Ammon's horn (tissue), 1 donor: ENCODE data around the gene IRS2.

ENCODE experiments used
- DNase-seq: peaks from one replicate; pipeline ENCODE4 v3.0.0-alpha.2; 2016; ENCODE audit warnings: low spot score

Gene IRS2

DNA sequence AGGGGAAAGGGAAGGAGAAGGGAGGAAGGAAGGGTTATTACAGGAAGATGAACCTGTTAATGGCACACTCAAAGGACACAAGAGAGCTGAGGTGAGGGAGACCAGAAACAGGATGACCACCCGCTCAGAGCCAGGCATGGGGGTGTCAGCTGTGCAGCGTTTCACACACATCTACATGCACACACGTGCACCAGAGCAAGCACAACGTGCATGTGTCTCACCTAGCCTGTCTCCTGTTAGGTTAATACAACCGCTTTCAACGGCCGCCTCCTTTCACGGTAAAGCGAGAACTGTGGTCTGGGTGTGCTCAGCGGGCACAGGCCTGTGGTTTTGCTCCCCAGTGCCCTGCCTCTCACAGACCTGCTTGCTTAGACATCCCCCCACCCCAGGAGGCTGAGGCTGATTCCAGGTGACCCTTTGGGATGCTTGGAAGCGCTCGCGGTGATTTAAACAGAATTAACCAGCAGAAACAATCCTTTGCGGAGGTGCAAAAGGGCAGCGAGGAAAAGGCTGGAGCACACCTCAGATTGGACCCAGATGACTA, 27.4 kb downstream of the IRS2 start:
- DNase-seq: no peak

DNA sequence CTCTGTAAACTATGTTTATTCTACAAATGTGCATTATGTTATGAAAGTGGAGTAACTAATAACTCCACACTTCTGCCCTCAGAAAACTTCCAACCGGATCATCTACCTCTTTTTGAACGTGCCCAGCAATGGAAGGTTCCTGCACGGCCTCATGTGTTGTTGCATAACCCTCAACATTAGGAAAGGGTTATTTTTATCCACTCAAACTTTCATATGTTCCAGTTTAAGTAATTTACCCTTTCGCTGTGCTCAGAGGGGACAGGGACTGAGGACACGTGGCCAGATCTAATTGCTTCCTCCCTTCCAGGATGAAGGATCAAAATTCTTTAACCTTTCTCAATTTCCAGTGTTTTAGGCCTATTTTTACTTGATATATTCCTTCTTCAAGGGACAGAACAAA, 29.6 kb downstream of the IRS2 start:
- DNase-seq: no peak

DNA sequence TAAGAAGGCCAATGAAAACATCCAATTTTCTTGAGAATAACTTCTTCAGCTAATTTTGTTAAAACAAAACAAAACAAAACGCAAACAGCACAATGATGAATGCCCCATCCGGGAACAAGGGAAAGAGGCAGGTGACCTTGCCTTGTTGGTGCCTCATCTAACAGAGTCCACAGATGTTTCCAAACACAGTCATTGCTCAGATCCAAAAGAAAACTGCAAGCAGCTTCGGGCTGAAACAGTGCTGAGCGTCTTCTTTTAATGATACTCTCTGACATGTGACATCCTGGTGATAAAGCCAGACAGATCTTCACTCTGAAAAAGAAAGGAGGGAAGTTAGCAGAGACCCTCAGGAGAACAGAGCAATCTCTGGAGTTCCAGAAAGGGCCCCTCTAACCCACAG, 30.4 kb downstream of the IRS2 start:
- DNase-seq: no peak

GRCh38 chr13:109755551-109755950, 30.8 kb downstream of the IRS2 start:
- DNase-seq: no peak

- no peak for DNase-seq
Measured at GRCh38 chr13:109751477-109751876, 34.9 kb downstream of the IRS2 start.

GRCh38 chr13:109750221-109750775, 36.1 kb downstream of the IRS2 start:
- DNase-seq: no peak

- DNase-seq: no peak
Measured at GRCh38 chr13:109749365-109749764, 37.0 kb downstream of the IRS2 start.

DNA sequence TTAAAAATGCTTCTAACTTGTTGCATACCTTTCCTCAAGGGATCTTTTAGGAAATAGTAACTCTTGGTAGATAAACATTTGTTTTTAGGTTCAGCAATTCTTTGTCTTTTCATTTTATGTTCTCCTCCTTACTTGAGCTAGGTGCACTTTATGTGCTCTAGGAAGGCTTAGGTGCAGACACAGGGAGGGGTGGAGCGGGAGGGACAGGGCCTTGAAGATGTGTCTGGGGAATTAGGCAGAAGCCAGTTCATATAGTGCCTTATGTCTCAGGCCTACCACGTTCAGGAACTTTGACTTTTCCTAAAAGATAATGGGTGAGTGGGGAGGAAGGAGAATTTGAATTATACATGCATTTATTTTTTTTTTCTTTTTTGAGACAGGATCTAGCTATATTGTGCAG, 37.7 kb downstream of the IRS2 start:
- DNase-seq: no peak

- DNase-seq: no peak
Measured at GRCh38 chr13:109747524-109747923, 38.9 kb downstream of the IRS2 start.

GRCh38 chr13:109746364-109746763, 40.0 kb downstream of the IRS2 start:
- no peak for DNase-seq

DNA sequence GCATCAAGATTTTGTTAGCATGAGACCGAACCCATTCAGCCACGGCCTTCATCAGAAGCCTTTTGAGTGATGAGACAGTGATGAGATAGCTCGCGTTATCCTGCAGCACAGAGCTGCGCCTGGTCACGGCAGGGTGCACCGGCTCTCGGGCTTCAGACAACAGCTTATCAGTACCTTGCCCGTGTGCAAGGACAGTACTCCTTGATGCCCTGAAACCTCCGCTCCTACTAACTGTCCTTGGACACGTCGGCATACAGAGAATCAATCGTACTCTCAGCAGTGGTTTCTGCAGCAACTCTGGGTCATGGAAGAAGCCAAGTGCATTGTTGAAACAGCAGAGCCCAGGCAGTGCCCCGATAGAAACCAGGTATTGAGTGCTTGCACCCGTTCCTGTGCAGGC, 40.7 kb downstream of the IRS2 start:
- no peak for DNase-seq

- DNase-seq: no peak
Measured at GRCh38 chr13:109745060-109745459, 41.3 kb downstream of the IRS2 start.

- peak; percentile 54 for DNase-seq
Measured at GRCh38 chr13:109744512-109745051, 41.8 kb downstream of the IRS2 start.

GRCh38 chr13:109743706-109744453, 42.5 kb downstream of the IRS2 start:
- no peak for DNase-seq

GRCh38 chr13:109741966-109742365, 44.4 kb downstream of the IRS2 start:
- DNase-seq: no peak

DNA sequence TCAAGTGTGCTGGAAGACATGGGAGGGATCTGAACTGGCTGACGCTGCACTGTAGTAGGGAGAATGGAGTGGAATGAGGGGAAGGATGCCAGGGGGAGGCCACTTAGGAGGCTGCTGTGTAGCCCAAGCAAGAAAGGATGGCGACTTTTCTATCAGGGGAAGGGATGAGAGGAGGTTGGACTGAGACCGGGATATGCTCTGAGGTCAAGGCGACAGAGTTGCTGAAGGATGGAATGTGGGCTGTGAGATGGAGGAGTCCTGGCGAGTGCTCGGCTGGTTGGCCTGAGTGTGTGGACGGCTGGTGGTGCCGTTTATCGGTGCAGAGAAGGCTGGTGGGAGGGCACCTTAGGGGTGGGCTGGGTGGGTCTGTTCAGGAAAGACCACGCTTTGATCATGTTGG, 45.7 kb downstream of the IRS2 start:
- DNase-seq: no peak

- peak; percentile 70 for DNase-seq
Measured at GRCh38 chr13:109740121-109740520, 46.3 kb downstream of the IRS2 start.

GRCh38 chr13:109738298-109738746, 48.1 kb downstream of the IRS2 start:
- peak; percentile 50 for DNase-seq

GRCh38 chr13:109737606-109738005, 48.8 kb downstream of the IRS2 start:
- no peak for DNase-seq

DNA sequence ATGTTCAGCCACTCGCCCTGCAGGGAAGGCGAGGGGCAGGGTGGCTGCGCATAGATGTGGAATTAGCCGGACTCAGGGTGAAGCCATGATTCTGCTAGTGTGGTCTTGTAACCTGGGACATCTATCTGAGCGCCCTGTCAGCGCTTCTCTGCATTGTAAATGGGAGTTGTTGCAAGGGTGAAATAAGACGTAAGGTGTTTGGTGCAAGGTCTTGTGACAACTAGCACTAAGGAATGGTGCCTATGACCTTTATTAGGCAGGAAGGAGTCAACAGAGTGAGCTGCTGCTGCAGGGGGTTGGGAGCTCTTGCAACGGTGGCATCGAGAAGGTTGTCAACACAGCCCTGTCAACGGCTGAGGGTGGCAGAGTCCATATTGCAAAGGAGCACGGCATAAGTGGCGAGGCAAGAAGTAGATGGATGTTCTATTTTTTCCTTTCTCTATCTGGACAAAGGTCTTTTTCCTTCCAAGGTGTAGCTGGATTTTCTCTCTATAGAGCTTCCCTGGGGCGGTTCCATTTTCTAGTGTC, 49.3 kb downstream of the IRS2 start:
- no peak for DNase-seq

DNA sequence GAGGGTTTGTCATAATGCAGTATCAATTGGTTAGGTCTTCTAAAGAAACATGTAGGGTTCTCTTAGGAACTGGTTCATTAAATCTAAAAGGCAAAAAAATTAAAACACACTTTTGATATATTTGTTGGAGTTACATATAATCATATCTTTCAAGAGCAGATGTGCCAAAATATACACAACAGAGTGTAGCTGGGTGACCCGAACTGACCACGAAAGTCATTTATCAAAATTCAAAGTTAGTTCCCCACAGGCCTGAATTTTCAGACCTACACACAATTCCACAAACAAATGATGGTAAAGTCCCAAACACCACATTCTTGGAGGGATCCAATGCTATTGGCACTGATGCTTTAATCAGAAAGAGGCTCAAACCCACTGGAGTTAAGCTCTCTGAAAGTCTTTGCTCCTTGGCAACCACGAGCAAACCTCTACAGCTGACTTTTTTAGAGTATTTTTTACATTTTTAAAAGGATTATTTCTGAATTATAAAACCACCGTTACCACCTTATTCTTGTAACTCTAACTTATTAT, 50.9 kb downstream of the IRS2 start:
- DNase-seq: no peak

DNA sequence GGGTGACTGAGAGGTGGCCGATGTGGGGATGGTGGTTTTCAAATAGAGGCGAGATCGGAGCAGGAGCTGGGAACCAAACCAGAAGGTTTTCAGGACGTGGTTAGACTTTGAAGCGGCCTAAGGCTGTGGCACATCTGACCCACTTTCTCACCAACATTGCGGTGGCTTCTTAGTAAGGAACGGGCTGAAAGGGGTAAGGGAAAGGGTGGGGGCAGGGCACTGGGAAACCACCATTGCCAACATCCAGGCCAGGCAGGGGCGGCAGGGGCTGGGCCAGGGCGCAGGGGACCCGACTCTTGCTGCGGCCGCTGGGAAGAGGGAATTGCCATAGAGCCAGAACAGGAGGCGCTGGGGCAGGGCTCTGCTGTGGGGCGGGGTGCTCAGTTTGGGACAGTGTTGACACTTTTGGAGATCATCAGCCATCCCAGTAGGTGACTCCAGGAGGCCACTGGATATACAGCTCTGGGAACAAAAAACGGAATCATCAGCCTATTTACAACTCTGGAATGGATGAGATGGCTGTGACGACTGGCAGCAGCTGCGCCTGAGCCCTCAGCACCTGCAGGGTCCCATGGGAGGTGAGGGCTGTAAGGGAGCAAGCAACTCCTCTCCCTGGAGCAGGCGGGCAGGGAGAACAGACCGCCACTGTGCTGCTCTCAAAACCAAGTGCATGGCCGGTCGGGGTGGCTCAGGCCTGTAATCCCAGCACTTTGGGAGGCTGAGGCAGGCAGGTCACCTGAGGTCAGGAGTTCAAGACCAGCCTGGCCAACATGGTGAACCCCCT, 52.2 kb downstream of the IRS2 start:
- no peak for DNase-seq
